Neural progenitor cell (in vitro differentiated cells): ENCODE data around the gene LRRC8A. TPM values are rescaled to one million over a fixed set of nuclear protein-coding genes. Genes with fewer than 3 reads are reported as not detected.
"Not testable (repeated sequence)": the region's sequence is repeated elsewhere in the genome, so short reads cannot be mapped to it uniquely, and the experiment has no call there.

Experiments used
- DNase-seq: peaks from one replicate; pipeline ENCODE4 v3.0.0-alpha.2; 2016; ENCODE audit warnings: low spot score
- H2AFZ ChIP-seq: fragments of 200-600 bp; sonication (generic); replicated peaks from 2 replicates; pipeline ENCODE4 v1.6.1; 2016; ENCODE audit warnings: antibody characterized with exemption
- H3F3A ChIP-seq: fragments of 200-600 bp; sonication (generic); 2 replicates; pipeline ENCODE4 v1.6.1; 2016; ENCODE audit warnings: antibody characterized with exemption, low read depth
- H3K27ac ChIP-seq: fragments of 200-600 bp; sonication (generic); 2 replicates; pipeline ENCODE4 v1.5.1; 2016; ENCODE audit warnings: mild to moderate bottlenecking
- H3K27me3 ChIP-seq: fragments of 200-600 bp; sonication (generic); 2 replicates; pipeline ENCODE4 v1.6.1; 2016; ENCODE audit warnings: mild to moderate bottlenecking, moderate library complexity
- H3K36me3 ChIP-seq: fragments of 200-600 bp; sonication (generic); 2 replicates; pipeline ENCODE4 v1.5.1; 2016
- H3K4me1 ChIP-seq: fragments of 200-600 bp; sonication (generic); 2 replicates; pipeline ENCODE4 v1.6.1; 2016; ENCODE audit warnings: mixed run types
- H3K4me2 ChIP-seq: fragments of 200-600 bp; sonication (generic); 2 replicates; pipeline ENCODE4 v1.6.1; 2016
- H3K4me3 ChIP-seq: fragments of 200-600 bp; sonication (generic); 2 replicates; pipeline ENCODE4 v1.5.1; 2016
- H3K79me2 ChIP-seq: fragments of 200-600 bp; sonication (generic); 2 replicates; pipeline ENCODE4 v1.6.1; 2016; ENCODE audit warnings: low read depth
- H3K9ac ChIP-seq: fragments of 200-600 bp; sonication (generic); 2 replicates; pipeline ENCODE4 v1.6.1; 2016
- H3K9me3 ChIP-seq: fragments of 200-600 bp; sonication (generic); 2 replicates; pipeline ENCODE4 v1.5.1; 2016; ENCODE audit warnings: low read depth
- H4K20me1 ChIP-seq: fragments of 200-600 bp; sonication (generic); 2 replicates; pipeline ENCODE4 v1.6.1; 2016; ENCODE audit warnings: low read depth
- H3K27ac Mint-ChIP-seq: 3 replicates; pipeline ENCODE4 v1.8.0; 2021; ENCODE audit warnings: mixed read lengths
- H3K27me3 Mint-ChIP-seq: 2 replicates; pipeline ENCODE4 v1.8.0; 2022; ENCODE audit warnings: low read depth, mild to moderate bottlenecking, inconsistent platforms, moderate library complexity, mixed read lengths; ENCODE audit not compliant: insufficient read depth
- H3K36me3 Mint-ChIP-seq: 3 replicates; pipeline ENCODE4 v1.8.0; 2021; ENCODE audit warnings: mixed read lengths
- H3K4me1 Mint-ChIP-seq: 3 replicates; pipeline ENCODE4 v1.8.0; 2021; ENCODE audit warnings: mixed read lengths
- H3K4me3 Mint-ChIP-seq: 3 replicates; pipeline ENCODE4 v1.8.0; 2021; ENCODE audit warnings: mild to moderate bottlenecking, moderate library complexity, mixed read lengths
- H3K9me3 Mint-ChIP-seq: 3 replicates; pipeline ENCODE4 v1.8.0; 2020; ENCODE audit warnings: mixed read lengths
- EZH2 ChIP-seq: fragments of 200-600 bp; sonication (generic); IDR thresholded peaks from 2 replicates; pipeline ENCODE4 v1.6.1; 2017; ENCODE audit warnings: antibody characterized with exemption, mild to moderate bottlenecking, moderate library complexity
- EZH2phosphoT487 ChIP-seq: fragments of 200-600 bp; sonication (generic); IDR thresholded peaks from 2 replicates; pipeline ENCODE4 v1.6.1; 2017; ENCODE audit warnings: antibody characterized with exemption
- total RNA-seq: library from RNA; depleted of rRNA; stranded (reverse); fragments of >200 nt; gene quantifications from 2 replicates; pipeline ENCODE4 v1.2.3, GENCODE V29; 2015; ENCODE audit warnings: low replicate concordance
- TF ChIP-seq, protein P1 (sequence below): fragments of 200-600 bp; sonication (generic); IDR thresholded peaks from 2 replicates; pipeline ENCODE4 v1.5.1; 2017; ENCODE audit warnings: antibody characterized with exemption, mild to moderate bottlenecking

The LRRC8A gene
- total RNA-seq, 1 donor from 2014 or later: 17.1 TPM

- peak; percentile 85 for DNase-seq
- Histone ChIP-seq H3K36me3 (no peaks in the 10 kb centered on the region), H3K4me3 (no peak overlapping the region), H3K9me3 (no peaks in the 10 kb centered on the region), H2AFZ (no peak overlapping the region), H3K9ac (no peak overlapping the region), H3K27ac (no peak overlapping the region), H4K20me1 (peaks cover 5% of the 10 kb centered on the region), H3K4me1 (peaks cover 11% of the 10 kb centered on the region), H3K27me3 (no peaks in the 10 kb centered on the region), H3F3A (peaks cover 5% of the 10 kb centered on the region), H3K79me2 (no peaks in the 10 kb centered on the region), H3K4me2 (no peak overlapping the region)
- Mint-ChIP-seq H3K36me3 (no peaks in the 10 kb centered on the region), H3K4me3 (no peak overlapping the region), H3K27me3 (peaks cover 2% of the 10 kb centered on the region), H3K9me3 (no peaks in the 10 kb centered on the region), H3K27ac (no peak overlapping the region), H3K4me1 (peaks cover 14% of the 10 kb centered on the region)
- TF ChIP-seq, protein P1, sequence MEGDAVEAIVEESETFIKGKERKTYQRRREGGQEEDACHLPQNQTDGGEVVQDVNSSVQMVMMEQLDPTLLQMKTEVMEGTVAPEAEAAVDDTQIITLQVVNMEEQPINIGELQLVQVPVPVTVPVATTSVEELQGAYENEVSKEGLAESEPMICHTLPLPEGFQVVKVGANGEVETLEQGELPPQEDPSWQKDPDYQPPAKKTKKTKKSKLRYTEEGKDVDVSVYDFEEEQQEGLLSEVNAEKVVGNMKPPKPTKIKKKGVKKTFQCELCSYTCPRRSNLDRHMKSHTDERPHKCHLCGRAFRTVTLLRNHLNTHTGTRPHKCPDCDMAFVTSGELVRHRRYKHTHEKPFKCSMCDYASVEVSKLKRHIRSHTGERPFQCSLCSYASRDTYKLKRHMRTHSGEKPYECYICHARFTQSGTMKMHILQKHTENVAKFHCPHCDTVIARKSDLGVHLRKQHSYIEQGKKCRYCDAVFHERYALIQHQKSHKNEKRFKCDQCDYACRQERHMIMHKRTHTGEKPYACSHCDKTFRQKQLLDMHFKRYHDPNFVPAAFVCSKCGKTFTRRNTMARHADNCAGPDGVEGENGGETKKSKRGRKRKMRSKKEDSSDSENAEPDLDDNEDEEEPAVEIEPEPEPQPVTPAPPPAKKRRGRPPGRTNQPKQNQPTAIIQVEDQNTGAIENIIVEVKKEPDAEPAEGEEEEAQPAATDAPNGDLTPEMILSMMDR: peak; percentile 93
- no peak for TF ChIP-seq EZH2phosphoT487
Measured at GRCh38 chr9:128863647-128864046, 18.3 kb upstream of the LRRC8A start.

DNA sequence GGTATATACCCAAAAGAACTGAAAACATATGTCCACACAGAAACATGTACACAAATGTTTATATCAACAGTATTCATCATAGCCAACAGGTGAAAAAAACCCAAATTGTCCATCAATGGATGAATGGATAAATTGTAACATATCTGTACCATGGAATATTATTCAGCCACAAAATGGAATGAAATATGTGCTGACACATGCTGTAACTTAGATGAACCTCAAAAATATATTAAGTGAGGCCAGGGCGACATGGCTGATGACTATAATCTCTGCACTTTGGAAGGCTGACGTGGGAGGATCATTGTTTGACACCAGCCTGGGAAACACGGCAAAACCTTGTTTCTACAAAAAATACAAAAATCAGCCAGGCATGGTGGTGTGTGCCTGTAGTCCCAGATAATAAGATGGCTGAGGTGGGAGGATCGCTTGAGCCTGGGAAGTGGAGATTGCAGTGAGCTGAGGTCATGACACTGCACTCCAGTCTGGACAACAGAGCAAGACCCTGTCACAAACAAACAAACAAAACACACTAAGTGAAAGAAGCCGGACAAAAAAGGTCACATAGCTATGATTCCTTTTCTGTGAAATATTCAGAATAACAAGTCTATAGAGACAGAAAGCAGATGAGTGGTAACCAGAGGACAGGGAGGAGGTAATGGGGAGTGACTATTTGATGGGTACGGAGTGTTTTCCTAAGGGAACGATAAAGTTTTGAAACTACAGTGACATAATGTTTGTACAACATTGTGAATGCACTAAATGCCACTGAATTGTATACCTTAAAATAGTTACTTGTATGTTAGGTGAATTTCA lies 11.6 kb upstream of the LRRC8A start:
- Mint-ChIP-seq H3K27ac (no peak overlapping the region), H3K4me3 (no peak overlapping the region), H3K27me3 (no peaks in the 10 kb centered on the region), H3K9me3 (no peaks in the 10 kb centered on the region), H3K36me3 (peaks cover 2% of the 10 kb centered on the region), H3K4me1 (no peaks in the 10 kb centered on the region)
- H3K27me3 ChIP-seq: no peaks in the 10 kb centered on the region
- TF ChIP-seq EZH2 (no peak), EZH2phosphoT487 (no peak)
- TF ChIP-seq, protein P1: no peak
- no peak overlapping the region for H2AFZ ChIP-seq
- no peak for DNase-seq
- no peak overlapping the region for H3K27ac ChIP-seq
- no peak overlapping the region for H3K4me3 ChIP-seq
- H3K9me3 ChIP-seq: no peaks in the 10 kb centered on the region
- H3K9ac ChIP-seq: no peak overlapping the region
- H3F3A ChIP-seq: no peaks in the 10 kb centered on the region
- no peaks in the 10 kb centered on the region for H3K79me2 ChIP-seq
- no peaks in the 10 kb centered on the region for H3K4me1 ChIP-seq
- no peaks in the 10 kb centered on the region for H4K20me1 ChIP-seq
- no peak overlapping the region for H3K4me2 ChIP-seq
- H3K36me3 ChIP-seq: no peaks in the 10 kb centered on the region

DNA sequence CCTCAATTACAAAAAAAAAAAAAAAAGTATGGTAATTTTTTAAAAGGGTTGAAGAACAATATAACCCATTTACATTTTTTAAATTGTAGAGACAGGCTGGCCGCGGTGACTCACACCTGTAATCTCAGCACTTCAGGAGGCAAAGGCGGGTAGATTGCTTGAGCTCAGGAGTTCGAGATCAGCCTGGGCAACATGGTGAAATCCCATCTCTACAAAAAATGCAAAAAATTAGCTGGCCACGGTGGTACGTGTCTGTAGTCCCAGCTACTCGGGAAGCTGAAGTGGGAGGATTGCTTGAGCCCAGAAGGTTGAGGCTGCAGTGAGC lies 11.0 kb upstream of the LRRC8A start:
- H3K4me2 ChIP-seq: not testable (repeated sequence)

GRCh38 chr9:128877852-128878251 lies 4.1 kb upstream of the LRRC8A start:
- no peaks in the 10 kb centered on the region for H3K9me3 Mint-ChIP-seq
- Histone ChIP-seq H3K27me3 (no peaks in the 10 kb centered on the region), H3K79me2 (peaks cover 39% of the 10 kb centered on the region), H3K4me2 (no peak overlapping the region), H4K20me1 (peaks cover 7% of the 10 kb centered on the region), H2AFZ (no peak overlapping the region), H3F3A (peaks cover 6% of the 10 kb centered on the region), H3K9ac (no peak overlapping the region), H3K27ac (no peak overlapping the region), H3K9me3 (no peaks in the 10 kb centered on the region), H3K4me1 (no peaks in the 10 kb centered on the region), H3K4me3 (no peak overlapping the region), H3K36me3 (no peaks in the 10 kb centered on the region)
- peaks cover 17% of the 10 kb centered on the region for H3K4me1 Mint-ChIP-seq
- H3K27me3 Mint-ChIP-seq: peaks cover 2% of the 10 kb centered on the region
- H3K4me3 Mint-ChIP-seq: no peak overlapping the region
- peaks cover 4% of the 10 kb centered on the region for H3K36me3 Mint-ChIP-seq
- no peak overlapping the region for H3K27ac Mint-ChIP-seq
- no peak for TF ChIP-seq EZH2
- DNase-seq: no peak

More for the DNA sequence above, 11.0 kb upstream of the LRRC8A start:
- H3K9me3 Mint-ChIP-seq, H3K9ac ChIP-seq, DNase-seq, H3K4me1 Mint-ChIP-seq, H2AFZ ChIP-seq, H3K27ac ChIP-seq, H3K36me3 Mint-ChIP-seq, H3K4me1 ChIP-seq, H3K4me3 ChIP-seq, H3F3A ChIP-seq, H3K79me2 ChIP-seq, H3K27me3 Mint-ChIP-seq, H3K27me3 ChIP-seq, H3K36me3 ChIP-seq, H3K9me3 ChIP-seq, H3K4me3 Mint-ChIP-seq, H4K20me1 ChIP-seq, H3K27ac Mint-ChIP-seq: not testable (repeated sequence)
